Thyroid gland (tissue), 4 donors: ENCODE measurements around the gene RLF. TPM values are rescaled to one million over a fixed set of nuclear protein-coding genes. Genes with fewer than 3 reads are reported as not detected.
A peak's percentile ranks its signal among the peaks of the same experiment; 100 is the strongest.

Experiments
- DNase-seq, 2 donors: peaks; one replicate each; pipeline ENCODE4 v3.0.0-alpha.2; 2019
- H3K27ac ChIP-seq, 3 donors: fragments of 200-600 bp; sonication (generic); 1 replicate in 2 of 3; 2 replicates in 1 of 3; pipeline ENCODE4 v1.5.1; 2016 to 2019; ENCODE audit warnings: mild to moderate bottlenecking in 1 of 3, moderate library complexity in 1 of 3
- H3K27me3 ChIP-seq: fragments of 200-600 bp; sonication (generic); one replicate; pipeline ENCODE4 v1.5.1; 2019
- H3K36me3 ChIP-seq, 2 donors: fragments of 200-600 bp; sonication (generic); one replicate each; pipeline ENCODE4 v1.5.1; 2016 to 2019
- H3K4me1 ChIP-seq, 2 donors: fragments of 200-600 bp; sonication (generic); one replicate each; pipeline ENCODE4 v1.5.1; 2017 to 2019
- H3K4me3 ChIP-seq, 3 donors: fragments of 200-600 bp; sonication (generic); replicated peaks in 1 of 3; 1 replicate in 2 of 3; 2 replicates in 1 of 3; pipeline ENCODE4 v1.5.1; 2016; ENCODE audit warnings: mild to moderate bottlenecking in 1 of 3
- H3K9me3 ChIP-seq: fragments of 200-600 bp; sonication (generic); one replicate; pipeline ENCODE4 v1.5.1; 2017
- POLR2A ChIP-seq, 2 donors: fragments of 450-650 bp; IDR thresholded peaks; one replicate each; pipeline ENCODE4 v1.6.1; 2017; ENCODE audit warnings: antibody characterized with exemption in 2 of 2, mild to moderate bottlenecking in 2 of 2, moderate library complexity in 1 of 2
- WGBS, 2 donors: methylation state at CpG; one replicate each; pipeline ENCODE4 v1.1.5; 2017; 5-methylcytosine and 5-hydroxymethylcytosine counted together
- intact Hi-C: fragments of 100-400 bp; cut with DNase I; formaldehyde crosslinking; loops from one replicate; pipeline ENCODE4 v1.15.1; 2023
- total RNA-seq, 4 donors: library from RNA; depleted of rRNA; stranded (reverse); fragments of >200 nt; gene quantifications; one replicate each; pipeline ENCODE4 v1.2.3, GENCODE V29; 2016
- TF ChIP-seq, protein P1 (sequence below), 6 experiments: fragments of 200-600 bp in 3 of 6; fragments of 450-650 bp in 3 of 6; sonication (generic) in 3 of 6; IDR thresholded peaks; one replicate each; pipeline ENCODE4 v1.5.1; 2016 to 2019; ENCODE audit warnings: antibody characterized with exemption in 6 of 6, mild to moderate bottlenecking in 2 of 6, inconsistent platforms in 1 of 6, moderate library complexity in 1 of 6

The RLF gene
- total RNA-seq, 4 donors from 2014 or later = 17.3 to 31.0 (median 21.2) TPM

DNA sequence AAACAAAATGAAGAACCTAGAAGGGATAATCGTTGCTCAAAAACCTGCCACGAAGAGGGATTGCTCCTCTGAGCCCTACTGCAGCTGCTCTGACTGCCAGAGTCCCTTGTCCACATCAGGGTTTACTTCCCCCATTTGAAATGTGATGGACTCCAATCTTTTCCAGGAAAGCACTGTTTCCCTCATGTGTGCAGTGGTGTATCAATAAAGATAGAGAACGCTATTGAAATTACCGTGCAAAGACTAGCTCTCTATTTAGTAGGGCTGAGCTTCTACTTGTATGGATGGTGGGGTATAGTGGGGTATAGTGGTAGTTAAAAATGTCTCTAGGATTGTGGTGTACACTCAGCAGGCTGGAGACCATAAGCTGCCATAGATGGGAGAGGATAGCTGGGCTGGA lies 90.3 kb downstream of the RLF start:
- no peak for DNase-seq
- TF ChIP-seq, protein P1, sequence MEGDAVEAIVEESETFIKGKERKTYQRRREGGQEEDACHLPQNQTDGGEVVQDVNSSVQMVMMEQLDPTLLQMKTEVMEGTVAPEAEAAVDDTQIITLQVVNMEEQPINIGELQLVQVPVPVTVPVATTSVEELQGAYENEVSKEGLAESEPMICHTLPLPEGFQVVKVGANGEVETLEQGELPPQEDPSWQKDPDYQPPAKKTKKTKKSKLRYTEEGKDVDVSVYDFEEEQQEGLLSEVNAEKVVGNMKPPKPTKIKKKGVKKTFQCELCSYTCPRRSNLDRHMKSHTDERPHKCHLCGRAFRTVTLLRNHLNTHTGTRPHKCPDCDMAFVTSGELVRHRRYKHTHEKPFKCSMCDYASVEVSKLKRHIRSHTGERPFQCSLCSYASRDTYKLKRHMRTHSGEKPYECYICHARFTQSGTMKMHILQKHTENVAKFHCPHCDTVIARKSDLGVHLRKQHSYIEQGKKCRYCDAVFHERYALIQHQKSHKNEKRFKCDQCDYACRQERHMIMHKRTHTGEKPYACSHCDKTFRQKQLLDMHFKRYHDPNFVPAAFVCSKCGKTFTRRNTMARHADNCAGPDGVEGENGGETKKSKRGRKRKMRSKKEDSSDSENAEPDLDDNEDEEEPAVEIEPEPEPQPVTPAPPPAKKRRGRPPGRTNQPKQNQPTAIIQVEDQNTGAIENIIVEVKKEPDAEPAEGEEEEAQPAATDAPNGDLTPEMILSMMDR (IDR thresholded peaks at IDR 0.05) = no peak
- TF ChIP-seq POLR2A (IDR thresholded peaks at IDR 0.05) = no peak
- H3K4me3 ChIP-seq = no peak overlapping the region
- no peak overlapping the region for H3K27ac ChIP-seq
- 80 to 83% methylated on average over 4 of the region's 4 CpGs for WGBS, 2 donors
- no peaks in the 10 kb centered on the region for H3K36me3 ChIP-seq
- intact Hi-C loops = no loop called here
- H3K27me3 ChIP-seq = no peaks in the 10 kb centered on the region
- H3K9me3 ChIP-seq = no peaks in the 10 kb centered on the region
- peaks cover 0 to 7% of the 10 kb centered on the region in 2 donors for H3K4me1 ChIP-seq

DNA sequence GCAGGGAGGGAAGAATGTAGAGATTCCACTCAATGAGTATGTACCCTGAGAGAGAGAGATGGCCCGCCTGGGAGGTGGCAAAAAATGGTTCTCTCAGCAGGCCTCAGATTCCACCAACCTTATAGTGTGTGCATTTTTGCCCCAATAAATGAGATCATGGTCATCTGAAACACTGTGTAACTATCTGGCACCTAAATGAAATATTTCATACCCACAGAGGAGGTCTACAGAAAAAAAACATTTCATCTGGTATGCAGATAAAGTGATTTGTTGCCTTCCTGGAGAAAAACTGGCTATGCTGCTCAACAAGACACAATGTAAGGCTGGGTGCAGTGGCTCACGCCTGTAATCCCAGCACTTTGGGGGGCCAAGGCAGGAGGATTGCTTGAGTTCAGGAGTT lies 91.4 kb downstream of the RLF start:
- intact Hi-C loops = no loop called here

DNA sequence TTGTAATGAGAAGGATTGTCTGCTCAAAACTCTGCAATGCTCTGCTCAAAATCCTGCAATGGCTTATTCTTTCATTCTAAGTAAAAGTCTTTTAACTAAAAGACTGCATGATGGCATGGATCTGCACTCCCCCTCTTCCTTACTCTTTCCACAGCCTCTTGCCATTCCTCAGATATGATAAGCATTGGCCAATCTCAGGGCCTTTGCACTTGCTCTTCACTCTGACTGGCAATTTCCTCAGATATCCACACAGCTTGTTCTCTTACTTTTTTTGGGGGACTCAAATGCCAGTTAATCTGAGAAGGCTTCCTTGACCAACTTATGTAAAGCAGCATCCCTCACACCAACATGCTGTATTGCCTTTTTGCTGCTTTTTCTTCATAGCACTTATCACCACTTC lies 94.0 kb downstream of the RLF start:
- Histone ChIP-seq H3K4me1 (peaks cover 7 to 21% of the 10 kb centered on the region in 2 donors), H3K27me3 (no peaks in the 10 kb centered on the region), H3K9me3 (no peaks in the 10 kb centered on the region), H3K4me3 (no peak overlapping the region), H3K36me3 (no peaks in the 10 kb centered on the region), H3K27ac (no peak overlapping the region)
- TF ChIP-seq, protein P1 (IDR thresholded peaks at IDR 0.05) = no peak
- no peak for TF ChIP-seq POLR2A (IDR thresholded peaks at IDR 0.05)
- intact Hi-C loops = no loop called here
- no peak for DNase-seq

More for the DNA sequence above, 91.4 kb downstream of the RLF start:
- no peak for DNase-seq
- H3K36me3 ChIP-seq = no peaks in the 10 kb centered on the region
- 89 to 92% methylated on average over 2 of the region's 2 CpGs for WGBS, 2 donors
- TF ChIP-seq, protein P1 (IDR thresholded peaks at IDR 0.05) = no peak
- no peak for TF ChIP-seq POLR2A (IDR thresholded peaks at IDR 0.05)
- no peak overlapping the region for H3K4me3 ChIP-seq
- H3K4me1 ChIP-seq = peaks cover 0 to 11% of the 10 kb centered on the region in 2 donors
- H3K9me3 ChIP-seq = no peaks in the 10 kb centered on the region
- H3K27me3 ChIP-seq = no peaks in the 10 kb centered on the region
- no peak overlapping the region for H3K27ac ChIP-seq

DNA sequence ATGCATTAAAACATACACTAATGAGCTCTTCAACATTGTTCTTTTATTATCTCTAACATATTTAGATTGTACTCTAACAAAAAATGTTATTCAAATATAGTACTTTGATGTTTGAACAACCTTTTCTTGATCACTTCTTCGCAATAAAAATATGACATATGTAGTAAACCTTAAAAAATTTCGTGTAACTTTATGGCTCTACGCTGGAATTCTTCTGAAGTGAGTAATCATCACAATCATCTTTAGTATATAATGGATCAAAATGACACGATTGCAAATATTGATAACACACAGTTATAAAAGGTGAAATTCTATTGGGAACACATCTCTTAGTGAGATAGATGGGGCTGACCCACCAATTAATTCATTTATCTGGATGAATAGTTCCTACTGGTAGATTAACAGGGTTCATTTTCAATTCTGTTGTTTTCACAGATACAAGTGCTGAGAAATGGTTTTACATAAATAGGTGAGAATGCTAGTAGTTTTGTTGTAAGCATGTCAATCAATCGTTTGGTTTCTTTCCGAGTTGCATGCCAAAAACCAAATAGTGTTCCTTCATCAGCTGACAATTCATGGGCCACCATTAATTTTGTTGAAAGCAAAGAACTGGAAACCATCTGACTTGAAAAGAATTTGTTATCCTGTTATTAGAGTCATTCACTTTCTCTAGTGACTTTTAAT lies 95.4 kb downstream of the RLF start:
- peaks cover 7 to 21% of the 10 kb centered on the region in 2 donors for H3K4me1 ChIP-seq
- 68 to 72% methylated on average over 6 of the region's 6 CpGs for WGBS, 2 donors
- H3K9me3 ChIP-seq = no peaks in the 10 kb centered on the region
- peaks cover 7 to 9% of the 10 kb centered on the region in 2 donors for H3K36me3 ChIP-seq
- peak overlapping the region in 1 of 3 donors; percentile 66 for H3K4me3 ChIP-seq
- intact Hi-C loops = no loop called here
- H3K27ac ChIP-seq = no peak overlapping the region
- TF ChIP-seq, protein P1 (IDR thresholded peaks at IDR 0.05) = no peak
- no peak for TF ChIP-seq POLR2A (IDR thresholded peaks at IDR 0.05)
- H3K27me3 ChIP-seq = no peaks in the 10 kb centered on the region
- no peak for DNase-seq

DNA sequence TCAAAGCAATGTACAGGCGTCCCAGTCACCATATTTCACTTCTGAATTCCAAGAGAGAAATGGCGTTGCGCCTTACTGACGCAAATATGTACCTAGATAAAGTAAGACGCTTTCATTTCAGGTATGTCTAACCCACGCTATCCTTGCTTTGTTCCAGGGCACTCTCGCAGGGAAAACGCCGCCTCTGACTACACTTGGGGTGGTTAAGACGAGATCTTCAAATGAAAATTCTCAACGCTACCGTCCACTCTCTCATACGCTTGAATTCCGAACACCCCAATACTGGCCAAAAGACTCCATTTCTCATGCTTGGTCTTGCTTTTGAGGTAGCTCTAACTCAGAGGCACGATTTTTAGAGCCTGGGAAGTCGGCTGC lies 96.1 kb downstream of the RLF start:
- WGBS, 2 donors = 1% methylated on average over 9 to 16 of the region's 16 CpGs
- intact Hi-C loops = no loop called here
- peaks cover 7 to 21% of the 10 kb centered on the region in 2 donors for H3K4me1 ChIP-seq
- no peaks in the 10 kb centered on the region for H3K27me3 ChIP-seq
- TF ChIP-seq POLR2A (IDR thresholded peaks at IDR 0.05) = no peak
- TF ChIP-seq, protein P1 (IDR thresholded peaks at IDR 0.05) = no peak
- H3K4me3 ChIP-seq = peak overlapping the region; percentile 42 to 90 (median 66)
- H3K36me3 ChIP-seq = peaks cover 9 to 16% of the 10 kb centered on the region in 2 donors
- peak overlapping the region; percentile 92 to 94 (median 92) for H3K27ac ChIP-seq
- DNase-seq = peak in 1 of 2 donors; percentile 9
- no peaks in the 10 kb centered on the region for H3K9me3 ChIP-seq
